GM18870 (cell line): ENCODE measurements around the gene SLC25A25.
"Not testable (repeated sequence)": the region's sequence is repeated elsewhere in the genome, so short reads cannot be mapped to it uniquely, and the experiment has no call there.

Source experiments
- ATAC-seq: cut with Tn5 transposase; IDR thresholded peaks from one replicate; pipeline ENCODE4 v1.9.1; 2021; ENCODE audit warnings: moderate library complexity; ENCODE audit not compliant: unreplicated experiment

SLC25A25 gene

DNA sequence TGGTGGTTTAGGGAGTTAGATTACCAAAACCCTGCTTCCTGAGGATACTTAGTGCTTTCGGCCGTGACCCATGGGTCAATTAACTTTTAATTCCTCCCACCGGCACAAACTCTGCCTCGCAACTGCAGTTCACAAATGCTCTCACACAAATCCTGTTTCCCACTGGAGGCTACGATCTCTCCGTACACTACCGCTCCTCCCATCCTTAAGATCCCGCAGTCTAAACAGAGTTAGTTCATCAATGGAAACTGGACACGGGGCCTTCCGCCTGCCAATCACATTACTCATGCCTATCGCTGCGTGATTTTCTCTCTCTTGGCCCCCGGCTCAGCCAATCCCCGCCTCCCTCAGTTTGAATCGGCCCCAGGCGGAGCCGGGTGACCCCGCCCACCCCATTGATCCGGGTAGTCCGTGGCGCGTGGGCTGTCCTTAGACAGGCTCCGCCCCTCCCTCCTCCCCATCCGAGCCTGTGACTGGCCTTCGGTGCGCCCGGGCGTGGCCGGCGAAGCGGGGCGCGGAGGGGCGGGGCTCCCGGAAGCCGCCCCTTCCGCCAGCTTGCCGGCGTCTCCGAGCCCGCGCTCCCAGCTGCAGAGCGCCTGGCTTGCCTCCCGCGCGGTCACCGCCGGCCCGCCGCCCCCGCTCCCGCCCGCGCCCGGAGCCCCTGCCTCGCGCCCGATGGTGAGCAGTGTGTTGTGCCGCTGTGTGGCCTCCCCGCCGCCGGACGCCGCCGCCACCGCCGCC lies at the start of gene SLC25A25:
Gene SLC25A25 (plus strand): TSS at position 588 of the 741 bp plus-strand sequence. CDS start 88 bp downstream, at position 676.
- peak; percentile 75 for ATAC-seq

DNA sequence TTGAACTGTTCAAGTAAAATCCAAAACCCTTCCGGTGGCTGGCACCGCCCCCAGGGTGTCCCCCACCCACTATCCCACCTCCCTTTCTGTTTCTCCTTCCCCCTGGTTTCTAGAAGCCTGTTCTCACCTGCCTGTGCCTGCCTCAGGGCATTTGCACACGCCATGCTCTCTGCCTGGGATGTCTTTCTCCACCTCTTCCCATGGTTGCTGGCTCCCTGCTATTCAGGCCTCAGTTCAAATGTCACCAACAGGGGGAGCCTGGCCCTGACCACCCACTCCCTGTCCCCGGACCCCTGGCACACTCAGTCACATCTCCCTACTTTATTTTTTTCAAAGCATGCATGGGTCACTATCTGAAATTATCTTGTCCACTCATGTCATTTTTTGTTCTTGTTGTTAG lies 47.3 kb upstream of the SLC25A25 start:
- no peak for ATAC-seq

DNA sequence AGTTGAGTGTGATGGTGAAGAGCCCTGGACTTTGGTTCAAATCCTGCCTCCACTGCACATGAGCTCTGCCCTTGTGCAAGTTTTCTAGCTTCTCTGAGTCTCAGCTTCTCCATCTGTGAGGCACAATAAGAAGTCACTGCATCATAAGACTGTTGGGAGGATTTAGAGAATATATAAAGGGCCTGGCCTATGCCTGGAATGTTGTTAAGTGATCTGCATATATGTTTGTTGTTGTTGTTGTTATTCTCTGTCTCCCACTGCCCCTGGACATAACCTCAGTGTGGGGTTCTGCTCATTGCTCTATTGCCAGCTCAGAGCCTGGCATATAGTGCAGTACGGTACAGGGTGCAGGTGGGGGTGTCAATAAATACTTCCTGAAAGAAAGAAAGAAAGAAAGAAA lies 46.9 kb upstream of the SLC25A25 start:
- no peak for ATAC-seq

DNA sequence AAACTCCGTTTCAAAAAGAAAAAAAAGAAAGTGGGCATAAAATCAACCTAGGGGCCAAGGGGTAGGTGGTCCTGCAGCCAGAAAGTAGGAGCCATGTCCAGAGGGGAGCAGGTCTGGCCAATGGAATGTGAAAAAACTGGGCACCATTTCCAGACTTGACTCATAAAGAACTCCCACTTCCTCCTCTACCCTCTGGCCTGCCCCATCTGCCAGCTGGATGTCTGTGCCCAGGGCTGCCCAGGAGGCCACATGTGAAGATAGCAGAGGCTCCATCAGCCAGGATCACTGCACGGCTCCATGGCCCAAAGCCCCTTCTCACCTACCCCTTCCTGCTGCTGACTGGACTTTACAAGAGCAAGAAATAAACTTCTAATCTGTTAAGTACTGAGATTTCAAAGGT lies 45.1 kb upstream of the SLC25A25 start:
- no peak for ATAC-seq

DNA sequence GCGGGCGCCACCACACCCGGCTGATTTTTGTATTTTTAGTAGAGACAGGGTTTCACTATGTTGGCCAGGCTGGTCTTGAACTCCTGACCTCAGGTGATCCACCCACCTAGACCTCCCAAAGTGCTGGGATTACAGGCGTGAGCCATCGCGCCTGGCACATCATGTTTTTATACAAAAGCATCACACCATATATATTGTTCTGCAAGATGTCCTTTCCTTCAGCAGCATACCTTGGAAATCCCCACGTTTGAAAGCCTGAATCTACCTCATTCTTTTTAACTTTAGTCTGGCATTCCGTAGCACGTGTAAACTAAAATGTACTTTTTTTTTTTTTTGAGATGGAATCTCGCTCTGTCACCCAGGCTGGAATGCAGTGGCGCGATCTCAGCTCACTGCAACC lies 44.4 kb upstream of the SLC25A25 start:
- ATAC-seq, result not testable (repeated sequence)

DNA sequence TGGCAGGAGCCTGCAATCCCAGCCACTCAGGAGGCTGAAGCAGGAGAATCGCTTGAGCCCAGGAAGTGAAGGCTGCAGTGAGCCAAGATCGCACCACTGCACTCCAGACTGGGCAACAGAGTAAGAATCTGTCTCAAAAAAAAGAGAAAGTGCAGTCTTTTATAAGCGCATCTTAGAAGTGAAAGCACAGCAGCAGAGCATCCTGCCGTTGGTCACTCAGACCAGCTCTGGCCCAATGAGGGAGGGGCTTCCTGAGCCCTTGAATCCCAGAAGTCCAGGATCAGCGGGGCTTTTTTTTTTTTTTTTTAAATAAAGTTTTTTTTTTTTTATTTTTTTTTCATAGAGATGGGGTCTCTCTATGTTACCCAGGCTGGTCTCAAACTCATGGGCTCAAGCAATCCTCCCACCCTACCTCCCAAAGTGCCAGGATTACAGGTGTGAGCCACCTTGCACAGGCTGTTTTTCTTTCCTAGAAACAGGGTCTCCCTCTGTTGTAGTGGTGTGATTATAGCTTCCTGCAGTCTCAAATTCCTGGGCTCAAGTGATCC lies 43.2 kb upstream of the SLC25A25 start:
- ATAC-seq, result no peak

DNA sequence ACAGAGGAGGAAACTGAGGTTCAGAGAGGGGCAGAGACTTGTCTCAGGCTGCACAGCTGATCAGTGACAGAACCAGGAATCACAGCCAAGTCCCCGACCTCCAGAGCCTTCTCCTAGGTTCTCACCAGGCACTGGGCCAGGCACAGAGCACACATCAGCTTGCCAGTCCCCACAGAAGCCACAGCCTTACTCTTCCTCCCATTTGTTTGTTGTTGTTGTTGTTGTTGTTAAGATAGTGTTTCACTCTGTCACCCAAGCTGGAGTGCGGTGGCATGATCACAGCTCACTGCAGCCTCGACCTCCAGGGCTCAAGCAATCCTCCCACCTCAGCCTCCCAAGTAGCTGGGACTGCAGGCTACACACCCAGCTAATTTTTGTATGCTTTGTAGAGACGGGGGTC lies 42.3 kb upstream of the SLC25A25 start:
- ATAC-seq, result no peak

DNA sequence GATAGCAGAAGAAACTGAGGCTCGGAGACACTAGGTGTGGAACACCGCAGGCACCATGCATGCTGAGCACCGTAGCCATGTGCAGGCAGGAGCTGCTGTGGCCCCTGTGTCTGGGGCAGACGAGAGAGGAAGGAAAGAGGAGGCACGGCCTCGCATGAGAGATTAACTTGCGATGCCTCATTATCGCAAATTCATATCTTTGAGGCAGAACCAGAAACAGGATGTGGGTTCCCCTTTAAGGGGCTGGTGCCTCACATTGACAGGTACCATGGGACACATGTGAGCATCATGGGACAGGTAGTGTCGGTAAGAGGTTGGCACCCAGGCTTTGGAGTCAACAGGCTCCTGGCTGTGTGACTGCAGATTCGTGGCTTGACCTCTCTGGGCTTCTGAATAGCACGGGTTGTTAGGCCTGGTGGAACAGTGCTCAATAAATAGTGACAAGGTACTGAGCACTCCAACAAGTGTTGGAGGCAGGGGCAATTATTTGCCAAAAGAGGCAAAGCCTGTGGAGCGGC lies 41.7 kb upstream of the SLC25A25 start:
- ATAC-seq, result no peak

DNA sequence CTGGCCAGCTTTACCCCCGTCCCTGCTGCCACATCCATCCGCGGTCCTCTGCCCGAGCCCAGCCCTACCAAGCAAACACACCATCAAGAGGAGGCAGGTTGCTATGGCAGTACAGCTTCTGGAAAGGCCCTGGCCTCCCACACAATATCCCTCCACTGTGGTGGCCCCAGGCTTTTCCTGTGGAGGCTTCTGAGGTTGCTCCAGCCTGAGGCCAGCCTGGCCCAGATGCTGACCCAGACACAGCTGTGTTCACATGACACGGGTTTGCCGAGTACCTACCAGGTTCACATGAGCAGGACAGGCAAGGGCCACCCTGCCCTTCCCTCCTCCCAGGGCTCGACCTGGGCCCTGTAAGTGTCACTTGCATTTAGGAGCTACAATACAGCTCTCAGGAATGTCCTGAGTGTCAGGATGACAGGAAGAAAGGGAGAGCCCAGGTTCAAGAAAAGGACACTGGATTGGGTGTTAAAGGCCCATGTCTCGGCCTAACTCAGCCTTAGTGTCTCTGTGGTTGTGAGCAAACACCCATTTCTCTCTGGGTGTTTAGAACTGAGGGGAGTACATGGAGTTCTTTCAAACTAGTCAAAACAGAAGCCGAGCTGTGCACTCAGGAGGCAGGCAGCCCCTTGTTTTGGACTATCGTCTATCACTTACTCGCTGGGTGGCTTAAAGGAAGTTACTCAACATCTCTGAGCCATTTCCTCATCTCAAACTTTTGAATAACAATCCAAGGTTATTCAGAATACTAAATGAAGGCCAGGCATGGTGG lies 41.1 kb upstream of the SLC25A25 start:
- no peak for ATAC-seq

DNA sequence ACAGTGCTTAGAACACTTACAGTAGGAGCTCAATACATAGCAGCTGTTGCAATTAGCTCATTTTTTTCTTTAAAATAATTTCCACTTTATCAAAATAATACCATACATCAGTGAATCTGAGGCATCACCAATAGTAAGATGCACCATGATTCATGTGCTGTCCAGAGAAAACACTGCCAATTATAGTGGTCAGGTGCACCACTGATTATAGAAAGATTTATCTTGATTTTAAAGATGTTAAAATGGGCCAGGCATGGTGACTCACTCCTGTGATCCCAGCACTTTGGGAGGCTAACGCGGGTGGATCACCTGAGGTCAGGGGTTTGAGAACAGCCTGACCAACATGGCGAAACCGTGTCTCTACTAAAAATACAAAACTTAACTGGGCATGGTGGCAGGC lies 40.3 kb upstream of the SLC25A25 start:
- no peak for ATAC-seq

DNA sequence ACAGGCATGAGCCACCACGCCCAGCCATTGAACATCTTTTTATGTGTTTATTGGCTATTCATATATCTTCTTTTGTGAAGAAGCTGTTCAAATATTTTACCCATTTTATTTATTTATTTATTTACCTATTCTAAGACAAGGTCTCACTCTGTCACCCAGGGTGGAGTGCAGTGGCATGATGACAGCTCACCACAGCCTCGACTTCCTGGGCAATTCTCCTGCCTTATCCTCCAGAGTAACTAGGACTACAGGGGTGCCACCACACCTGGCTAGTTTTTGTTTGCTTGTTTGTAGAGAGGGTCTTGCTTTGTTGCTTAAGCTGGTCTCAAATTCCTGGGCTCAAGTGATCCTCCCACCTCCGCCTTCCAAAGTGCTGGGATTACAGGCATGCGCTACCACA lies 34.4 kb upstream of the SLC25A25 start:
- no peak for ATAC-seq

DNA sequence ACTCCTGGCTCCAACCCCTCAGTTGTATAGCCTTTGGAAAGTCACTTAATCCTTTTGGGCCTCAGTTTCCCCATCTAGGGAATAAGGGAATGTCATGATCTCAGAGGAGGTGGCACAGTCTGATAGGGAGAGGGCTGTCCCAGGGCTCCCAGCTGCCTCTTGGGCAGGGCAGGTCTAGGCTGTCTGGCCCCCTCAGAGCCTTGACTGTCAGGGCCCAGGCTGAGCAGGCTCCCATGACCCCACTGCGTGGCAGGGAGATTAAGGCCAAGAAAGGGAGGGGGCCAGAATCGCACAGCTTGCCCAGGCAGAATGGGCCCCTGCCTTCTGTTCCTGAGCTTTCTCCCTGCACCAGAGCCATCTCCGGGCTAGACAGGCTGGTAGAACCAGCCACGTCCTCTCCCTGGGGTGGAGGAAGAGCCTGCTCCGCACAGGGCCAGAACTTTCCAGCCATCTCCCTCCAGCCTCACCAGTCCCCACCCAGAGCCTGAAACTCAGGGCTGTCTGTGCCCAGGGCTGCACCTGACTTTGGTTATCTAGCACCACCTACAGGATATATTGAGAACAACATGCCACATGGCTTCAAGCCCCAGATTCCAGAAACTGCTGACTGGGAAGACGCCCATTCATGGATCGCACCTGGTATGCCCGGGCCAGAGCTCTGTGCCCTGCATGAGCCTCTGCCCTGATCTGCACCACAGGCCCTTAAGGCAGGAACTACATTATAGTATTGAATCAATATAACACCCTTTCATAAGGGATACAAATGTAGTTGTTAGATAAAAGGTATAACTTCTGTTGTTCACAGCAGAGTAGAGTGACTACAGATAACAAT lies 33.0 kb upstream of the SLC25A25 start:
- ATAC-seq, result no peak

DNA sequence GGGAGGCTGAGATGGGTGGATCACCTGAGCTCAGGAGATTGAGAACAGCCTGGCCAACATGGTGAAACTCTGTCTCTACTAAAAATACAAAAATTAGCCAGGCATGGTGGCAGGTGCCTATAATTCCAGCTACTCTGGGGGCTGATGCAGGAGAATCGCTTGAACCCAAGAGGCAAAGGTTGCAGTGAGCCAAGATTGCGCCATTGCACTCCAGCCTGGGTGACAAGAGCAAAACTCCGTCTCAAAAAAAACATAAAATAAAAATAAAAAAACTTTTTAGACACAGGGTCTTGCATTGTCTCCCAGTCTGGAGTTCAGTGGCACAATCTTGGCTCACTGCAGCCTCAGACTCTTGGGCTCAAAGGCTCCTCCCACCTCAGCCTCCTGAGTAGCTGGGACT lies 31.5 kb upstream of the SLC25A25 start:
- not testable (repeated sequence) for ATAC-seq

DNA sequence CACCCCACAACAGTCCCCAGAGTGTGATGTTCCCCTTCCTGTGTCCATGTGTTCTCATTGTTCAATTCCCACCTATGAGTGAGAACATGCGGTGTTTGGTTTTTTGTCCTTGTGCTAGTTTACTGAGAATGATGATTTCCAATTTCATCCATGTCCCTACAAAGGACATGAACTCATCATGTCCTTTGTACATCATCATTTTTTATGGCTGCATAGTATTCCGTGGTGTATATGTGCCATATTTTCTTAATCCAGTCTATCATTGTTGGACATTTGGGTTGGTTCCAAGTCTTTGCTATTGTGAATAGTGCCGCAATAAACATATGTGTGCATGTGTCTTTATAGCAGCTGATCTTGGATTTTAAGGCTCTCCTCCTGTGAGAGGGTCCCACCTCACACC lies 27.2 kb upstream of the SLC25A25 start:
- not testable (repeated sequence) for ATAC-seq

DNA sequence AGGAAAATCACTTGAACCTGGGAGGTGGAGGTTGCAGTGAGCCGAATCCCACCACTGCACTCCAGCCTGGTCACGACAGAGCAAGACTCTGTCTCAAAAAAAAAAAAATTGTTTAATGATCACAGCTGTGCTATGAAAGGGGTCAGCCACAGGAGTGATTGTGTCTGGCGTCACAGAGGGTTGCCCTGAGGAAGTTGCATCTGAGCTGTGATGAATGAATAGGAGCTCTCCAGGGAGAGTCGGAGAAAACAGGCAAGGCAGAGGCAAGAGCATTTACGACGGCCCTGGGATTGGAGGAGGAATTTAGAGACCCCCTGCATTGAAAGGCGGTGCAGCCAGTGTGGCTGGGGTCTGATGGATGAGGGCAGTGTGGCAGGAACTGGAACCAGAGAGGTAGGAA lies 26.0 kb upstream of the SLC25A25 start:
- no peak for ATAC-seq

DNA sequence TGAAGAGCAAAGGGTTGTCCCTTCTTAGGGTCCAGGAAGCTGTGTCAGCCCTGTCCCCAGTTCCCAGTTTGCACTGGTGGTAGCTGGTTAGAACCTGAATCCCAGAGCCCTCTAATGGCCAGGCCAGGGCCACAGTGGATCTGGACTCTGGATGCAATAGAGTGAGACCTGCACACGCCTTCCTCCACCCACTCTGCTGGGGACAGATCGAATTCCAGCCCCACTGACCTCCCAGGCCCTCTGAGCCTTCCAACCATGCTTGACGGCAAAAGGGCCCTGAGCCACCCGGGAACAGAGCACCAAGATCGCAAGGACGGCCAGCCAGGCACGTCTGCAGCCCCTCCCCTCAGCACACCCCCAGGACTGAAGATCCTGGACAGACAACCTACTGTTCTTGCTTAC lies 24.6 kb upstream of the SLC25A25 start:
- ATAC-seq, result no peak

DNA sequence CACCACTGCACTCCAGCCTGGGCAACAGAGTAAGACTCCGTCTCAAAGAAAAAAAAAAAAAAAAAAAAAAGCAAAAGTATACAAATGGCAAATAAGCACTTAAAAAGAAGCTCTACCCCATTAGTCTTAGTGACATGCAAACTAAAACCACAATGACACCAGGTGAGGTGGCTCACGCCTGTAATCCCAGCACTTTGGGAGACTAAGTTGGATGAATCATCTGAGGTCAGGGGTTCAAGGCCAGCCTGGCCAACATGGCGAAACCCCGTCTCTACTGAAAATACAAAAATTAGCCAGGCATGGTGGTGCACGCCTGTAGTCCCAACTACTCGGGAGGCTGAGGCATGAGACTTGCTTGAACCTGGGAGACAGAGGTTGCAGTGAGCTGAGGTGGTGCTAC lies 22.6 kb upstream of the SLC25A25 start:
- not testable (repeated sequence) for ATAC-seq

DNA sequence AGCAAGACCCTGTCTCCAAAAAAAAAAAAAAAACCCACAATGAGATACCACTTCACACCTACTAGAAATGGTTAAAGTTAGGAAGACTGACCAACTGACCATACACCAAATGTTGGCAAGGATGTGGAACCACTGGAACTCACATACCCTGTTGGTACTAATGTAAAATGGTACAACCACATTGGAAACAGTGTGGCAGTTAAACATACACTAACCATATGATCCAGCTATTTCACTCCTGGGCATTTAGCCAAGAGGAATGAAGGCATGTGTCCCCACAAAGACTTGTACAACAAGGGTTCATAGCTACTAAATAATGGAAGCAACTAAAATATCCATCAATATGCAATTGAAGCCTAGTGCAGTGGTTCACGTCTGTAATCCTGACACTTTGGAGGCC lies 22.2 kb upstream of the SLC25A25 start:
- no peak for ATAC-seq

DNA sequence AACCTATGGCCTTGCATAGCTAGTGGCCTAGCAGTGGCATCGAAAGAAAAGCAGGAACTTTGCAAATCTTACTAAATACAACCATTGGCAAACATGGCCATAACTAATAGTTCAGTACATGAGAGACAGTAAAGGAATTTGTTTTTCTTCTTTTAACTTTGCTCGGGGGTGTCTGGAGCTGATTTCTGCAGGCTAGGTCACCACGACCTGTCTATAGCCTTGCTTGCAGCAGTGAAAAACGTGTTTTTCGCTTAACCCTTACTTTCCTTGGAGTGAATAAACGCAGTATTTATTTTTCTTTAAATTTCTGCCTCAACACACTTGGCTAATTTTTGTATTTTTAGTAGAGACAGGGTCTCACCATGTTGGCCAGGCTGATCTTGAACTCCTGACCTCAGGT lies 20.8 kb upstream of the SLC25A25 start:
- ATAC-seq, result no peak

DNA sequence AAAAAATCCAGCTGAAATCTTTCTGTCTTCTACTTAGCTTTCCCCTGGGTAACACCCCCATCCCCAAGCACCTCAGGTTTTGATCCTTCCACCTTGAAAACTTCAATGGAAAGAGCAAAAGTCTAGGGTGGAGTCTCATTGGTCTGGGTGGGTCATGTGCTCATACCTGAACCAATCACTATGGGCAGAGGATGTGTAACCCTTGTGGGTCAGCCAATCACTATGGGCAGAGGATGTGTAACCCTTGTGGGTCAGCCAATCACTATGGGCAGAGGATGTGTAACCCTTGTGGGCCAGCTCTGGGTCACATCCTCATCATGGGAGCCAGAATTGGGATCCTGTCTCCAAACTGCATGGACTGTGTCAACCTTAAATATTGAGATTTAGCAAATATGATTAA lies 19.4 kb upstream of the SLC25A25 start:
- ATAC-seq, result no peak

DNA sequence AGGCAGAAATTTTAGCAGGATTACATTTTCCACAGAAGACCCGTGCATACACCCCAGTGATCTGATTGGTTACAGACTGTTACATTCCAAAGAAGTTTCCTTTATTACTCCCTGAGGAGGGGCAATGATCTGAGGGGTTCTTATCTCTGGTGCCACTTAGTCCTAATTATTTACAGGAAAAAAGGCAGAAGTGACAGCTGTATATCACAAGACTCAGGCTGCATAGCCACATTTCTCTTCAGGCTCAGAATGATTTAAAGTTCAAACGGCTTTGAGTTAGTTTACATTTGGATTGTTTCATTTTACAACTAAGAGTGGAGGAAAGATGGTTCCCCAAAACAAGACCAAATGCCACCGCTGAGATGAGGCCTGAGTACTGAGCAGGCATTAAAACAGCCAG lies 18.2 kb upstream of the SLC25A25 start:
- no peak for ATAC-seq
